Measurements from ENCODE around the gene LEMD2. TPM values are rescaled to one million over a fixed set of nuclear protein-coding genes. Genes with fewer than 3 reads are reported as not detected.

The LEMD2 gene
- total RNA-seq, 4 donors from 2014 or later, result 37.7 to 47.2 (median 42.3) TPM

DNA sequence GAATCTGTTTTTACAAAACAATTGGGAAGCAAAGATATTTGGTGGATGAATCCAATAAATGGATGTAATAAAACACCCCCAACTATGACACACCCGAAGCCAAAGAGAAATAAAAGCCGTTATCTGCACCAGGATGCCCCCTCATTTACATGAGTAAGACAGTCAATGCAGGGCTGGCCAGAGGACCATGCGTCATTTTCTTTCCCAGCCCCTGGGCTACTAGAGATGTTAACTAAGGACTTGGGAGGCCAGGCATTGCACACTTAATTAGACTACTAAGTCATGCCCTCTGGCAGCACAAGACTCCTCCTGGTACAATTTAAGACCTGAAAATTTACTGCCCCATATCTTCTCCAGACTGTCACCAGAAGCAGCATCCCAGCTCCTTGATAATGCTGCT is 3.2 kb downstream of the LEMD2 start:
- 47 to 54% methylated on average over 3 of the region's 3 CpGs for WGBS, 2 donors
- intact Hi-C loops (cut with DNase I), result no loop called here
- no peak for DNase-seq
- no peak for TF ChIP-seq POLR2A (IDR thresholded peaks at IDR 0.05)
- TF ChIP-seq, protein P1, sequence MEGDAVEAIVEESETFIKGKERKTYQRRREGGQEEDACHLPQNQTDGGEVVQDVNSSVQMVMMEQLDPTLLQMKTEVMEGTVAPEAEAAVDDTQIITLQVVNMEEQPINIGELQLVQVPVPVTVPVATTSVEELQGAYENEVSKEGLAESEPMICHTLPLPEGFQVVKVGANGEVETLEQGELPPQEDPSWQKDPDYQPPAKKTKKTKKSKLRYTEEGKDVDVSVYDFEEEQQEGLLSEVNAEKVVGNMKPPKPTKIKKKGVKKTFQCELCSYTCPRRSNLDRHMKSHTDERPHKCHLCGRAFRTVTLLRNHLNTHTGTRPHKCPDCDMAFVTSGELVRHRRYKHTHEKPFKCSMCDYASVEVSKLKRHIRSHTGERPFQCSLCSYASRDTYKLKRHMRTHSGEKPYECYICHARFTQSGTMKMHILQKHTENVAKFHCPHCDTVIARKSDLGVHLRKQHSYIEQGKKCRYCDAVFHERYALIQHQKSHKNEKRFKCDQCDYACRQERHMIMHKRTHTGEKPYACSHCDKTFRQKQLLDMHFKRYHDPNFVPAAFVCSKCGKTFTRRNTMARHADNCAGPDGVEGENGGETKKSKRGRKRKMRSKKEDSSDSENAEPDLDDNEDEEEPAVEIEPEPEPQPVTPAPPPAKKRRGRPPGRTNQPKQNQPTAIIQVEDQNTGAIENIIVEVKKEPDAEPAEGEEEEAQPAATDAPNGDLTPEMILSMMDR (IDR thresholded peaks at IDR 0.05), result no peak
- peaks cover 21 to 55% (median 33%) of the 10 kb centered on the region in 3 donors for H3K36me3 ChIP-seq
- peak overlapping the region in 3 of 4 donors; percentile 92 to 99 (median 99) for H3K27ac ChIP-seq
- no peaks in the 10 kb centered on the region for H3K9me3 ChIP-seq
- peaks cover 18 to 74% (median 45%) of the 10 kb centered on the region in 3 donors for H3K4me1 ChIP-seq
- H3K27me3 ChIP-seq, result no peaks in the 10 kb centered on the region
- H3K4me3 ChIP-seq, result no peak overlapping the region

DNA sequence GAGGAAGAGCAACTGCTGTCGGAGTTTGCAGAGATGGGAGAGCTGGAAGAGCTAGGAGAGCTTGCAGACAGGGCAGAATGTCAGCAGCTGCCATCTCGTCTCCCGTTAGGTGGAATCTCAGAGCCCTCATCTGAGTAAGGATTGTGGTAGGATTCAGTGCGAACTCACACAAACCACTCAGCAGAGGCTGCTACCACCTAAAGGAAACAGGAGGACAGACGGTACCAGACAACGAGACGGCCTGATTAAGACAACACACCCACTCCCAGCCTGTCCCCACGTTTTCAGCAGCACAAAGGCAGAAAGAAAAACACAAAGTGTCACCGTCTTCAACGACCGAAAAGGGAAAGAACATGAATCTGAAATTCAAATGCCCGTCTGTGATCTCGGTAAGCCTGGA is 4.1 kb downstream of the LEMD2 start:
- WGBS, 2 donors, result 78% methylated on average over 11 to 12 of the region's 13 CpGs
- H3K36me3 ChIP-seq, result peaks cover 21 to 65% (median 43%) of the 10 kb centered on the region in 3 donors

DNA sequence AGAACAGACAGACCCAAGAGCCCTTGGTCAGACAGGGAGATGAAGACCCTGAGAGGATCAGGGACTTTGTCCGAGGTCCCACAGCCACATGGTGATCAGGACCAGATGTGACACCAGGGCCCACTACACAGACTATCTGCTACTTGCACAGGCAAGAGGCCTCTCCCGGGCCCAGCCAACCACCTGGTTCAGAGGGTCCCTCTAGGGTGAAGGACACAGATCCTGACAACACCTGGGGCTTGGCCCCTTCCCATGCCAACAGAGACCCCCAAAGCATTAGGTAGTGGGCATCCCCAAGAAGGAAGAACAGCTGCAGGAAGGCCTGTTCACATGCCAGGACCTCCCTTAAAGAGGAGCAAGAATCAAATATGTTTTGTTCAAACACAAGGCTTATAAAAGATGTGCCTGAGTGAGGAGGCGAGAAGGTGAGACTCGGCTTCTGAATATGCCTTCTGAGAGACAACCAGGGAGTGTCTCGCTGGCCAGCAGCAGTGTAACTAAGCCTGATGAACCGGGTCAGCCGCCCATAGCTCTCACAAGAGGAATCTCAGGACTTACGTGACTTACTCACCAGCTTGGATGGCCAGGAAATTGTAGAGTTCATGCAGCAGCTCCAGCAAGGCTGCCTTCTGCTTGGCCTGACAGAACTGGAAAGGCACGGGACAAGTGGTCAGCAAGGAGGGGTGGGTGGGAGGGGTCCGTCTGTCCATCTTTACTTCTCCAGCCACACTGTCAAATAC is 5.0 kb downstream of the LEMD2 start:
- intact Hi-C loops (cut with DNase I), result no loop called here
- WGBS, 2 donors, result 84% methylated on average over 8 to 10 of the region's 10 CpGs

More for the DNA sequence above, 4.1 kb downstream of the LEMD2 start:
- Histone ChIP-seq H3K9me3 (no peaks in the 10 kb centered on the region), H3K27ac (peak overlapping the region in 2 of 4 donors; percentile 22 to 35), H3K4me1 (peaks cover 18 to 74% (median 45%) of the 10 kb centered on the region in 3 donors), H3K4me3 (no peak overlapping the region), H3K27me3 (no peaks in the 10 kb centered on the region)
- no peak for TF ChIP-seq POLR2A (IDR thresholded peaks at IDR 0.05)
- TF ChIP-seq, protein P1 (IDR thresholded peaks at IDR 0.05), result no peak
- intact Hi-C loops (cut with DNase I), result no loop called here
- DNase-seq, result no peak

DNA sequence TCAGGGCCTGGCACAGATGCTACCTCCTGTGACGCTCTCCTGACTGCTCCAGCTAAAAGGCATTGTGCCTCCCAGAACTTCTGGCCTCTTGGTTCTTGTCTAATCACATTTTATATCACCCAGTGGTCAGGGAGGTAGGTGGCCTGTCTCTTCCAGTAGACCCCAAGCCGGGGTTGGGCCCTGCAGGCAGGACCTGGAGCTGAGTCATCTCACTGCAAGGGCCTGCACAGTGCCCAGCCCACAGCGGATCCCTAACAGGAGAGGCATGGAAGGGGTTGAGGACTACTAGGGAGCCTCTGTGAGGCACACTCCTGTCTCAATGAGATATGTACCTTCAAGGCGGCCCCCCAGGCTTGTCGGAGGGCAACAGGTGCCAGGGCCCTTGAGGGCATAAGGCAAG is 6.4 kb downstream of the LEMD2 start:
- intact Hi-C loops (cut with DNase I), result no loop called here
- H3K4me1 ChIP-seq, result peaks cover 15 to 60% (median 36%) of the 10 kb centered on the region in 3 donors

More for the DNA sequence above, 5.0 kb downstream of the LEMD2 start:
- Histone ChIP-seq H3K9me3 (no peaks in the 10 kb centered on the region), H3K4me3 (no peak overlapping the region), H3K27ac (peak overlapping the region in 2 of 4 donors; percentile 35 to 49), H3K27me3 (no peaks in the 10 kb centered on the region), H3K36me3 (peaks cover 21 to 74% (median 51%) of the 10 kb centered on the region in 3 donors), H3K4me1 (peaks cover 18 to 66% (median 41%) of the 10 kb centered on the region in 3 donors)
- no peak for DNase-seq
- TF ChIP-seq, protein P1 (IDR thresholded peaks at IDR 0.05), result no peak
- no peak for TF ChIP-seq POLR2A (IDR thresholded peaks at IDR 0.05)

More for the DNA sequence above, 6.4 kb downstream of the LEMD2 start:
- H3K4me3 ChIP-seq, result no peak overlapping the region
- WGBS, 2 donors, result 87 to 100% methylated on average over 1 to 3 of the region's 5 CpGs
- DNase-seq, result no peak
- H3K27ac ChIP-seq, result no peak overlapping the region
- no peaks in the 10 kb centered on the region for H3K9me3 ChIP-seq
- H3K27me3 ChIP-seq, result no peaks in the 10 kb centered on the region
- H3K36me3 ChIP-seq, result peaks cover 21 to 88% (median 65%) of the 10 kb centered on the region in 3 donors
- TF ChIP-seq POLR2A (IDR thresholded peaks at IDR 0.05), result no peak
- TF ChIP-seq, protein P1 (IDR thresholded peaks at IDR 0.05), result no peak

All from esophagus squamous epithelium (tissue), 5 donors.